ENCODE results near the gene TMEM60. TPM values are rescaled to one million over a fixed set of nuclear protein-coding genes. Genes with fewer than 3 reads are reported as not detected.
A peak's percentile ranks its signal among the peaks of the same experiment; 100 is the strongest.

The TMEM60 gene
- total and polyA plus RNA-seq, 2 of the 13 experiments (the other 11 are each of a cell fraction or from before 2014, with no cell fraction given), result 25.6 to 27.7 TPM

GRCh38 chr7:77798394-77799077 lies at the start of gene TMEM60, which contains the start of gene PHTF2 (continued):
- TF ChIP-seq PAXIP1 (CRISPR knock-in tag; conservative IDR thresholded peaks at IDR 0.05) (peak; percentile 31), DMAP1 (CRISPR knock-in tag; IDR thresholded peaks at IDR 0.05) (peak; percentile 83), LCORL (IDR thresholded peaks at IDR 0.05) (no peak), LCORL (CRISPR knock-in tag; IDR thresholded peaks at IDR 0.05) (no peak; the same call in 1 of the 2 replicates), WIZ (CRISPR knock-in tag; IDR thresholded peaks at IDR 0.05) (no peak), EZH2 (conservative IDR thresholded peaks at IDR 0.05; ENCODE audit: low read depth, low read length) (no peak), NAIF1 (CRISPR knock-in tag; IDR thresholded peaks at IDR 0.05; ENCODE audit: borderline replicate concordance) (peak; percentile 28; the same call in 1 of the 2 replicates), ZNF337 (CRISPR knock-in tag; IDR thresholded peaks at IDR 0.05; ENCODE audit: borderline replicate concordance, low read depth) (no peak; the same call in 1 of the 2 replicates), ZNF24 (IDR thresholded peaks at IDR 0.05) (no peak), MXD4 (CRISPR knock-in tag; IDR thresholded peaks at IDR 0.05) (no peak), ZNF879 (CRISPR knock-in tag; IDR thresholded peaks at IDR 0.05) (0 out of 2 replicates have a peak, but pooled peaks have one; percentile 35), ZNF850 (CRISPR knock-in tag; conservative IDR thresholded peaks at IDR 0.05) (no peak), ZNF746 (CRISPR knock-in tag; IDR thresholded peaks at IDR 0.05) (peak; percentile 59; the same call in 1 of the 2 replicates), YEATS2 (CRISPR knock-in tag; IDR thresholded peaks at IDR 0.05; ENCODE audit: borderline replicate concordance) (peak; percentile 44; the same call in 1 of the 2 replicates), ZNF282 (IDR thresholded peaks at IDR 0.05; ENCODE audit: partially characterized antibody) (no peak), CCDC6 (CRISPR knock-in tag; IDR thresholded peaks at IDR 0.05) (peak; percentile 65; the same call in 1 of the 2 replicates), EEA1 (CRISPR knock-in tag; IDR thresholded peaks at IDR 0.05; ENCODE audit: borderline replicate concordance) (no peak), ZNF451 (CRISPR knock-in tag; IDR thresholded peaks at IDR 0.05) (peak; percentile 59; the same call in 1 of the 2 replicates), ZNF335 (CRISPR knock-in tag; IDR thresholded peaks at IDR 0.05) (0 out of 2 replicates have a peak, but pooled peaks have one; percentile 51)
- TF ChIP-seq, protein P1, sequence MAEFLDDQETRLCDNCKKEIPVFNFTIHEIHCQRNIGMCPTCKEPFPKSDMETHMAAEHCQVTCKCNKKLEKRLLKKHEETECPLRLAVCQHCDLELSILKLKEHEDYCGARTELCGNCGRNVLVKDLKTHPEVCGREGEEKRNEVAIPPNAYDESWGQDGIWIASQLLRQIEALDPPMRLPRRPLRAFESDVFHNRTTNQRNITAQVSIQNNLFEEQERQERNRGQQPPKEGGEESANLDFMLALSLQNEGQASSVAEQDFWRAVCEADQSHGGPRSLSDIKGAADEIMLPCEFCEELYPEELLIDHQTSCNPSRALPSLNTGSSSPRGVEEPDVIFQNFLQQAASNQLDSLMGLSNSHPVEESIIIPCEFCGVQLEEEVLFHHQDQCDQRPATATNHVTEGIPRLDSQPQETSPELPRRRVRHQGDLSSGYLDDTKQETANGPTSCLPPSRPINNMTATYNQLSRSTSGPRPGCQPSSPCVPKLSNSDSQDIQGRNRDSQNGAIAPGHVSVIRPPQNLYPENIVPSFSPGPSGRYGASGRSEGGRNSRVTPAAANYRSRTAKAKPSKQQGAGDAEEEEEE (CRISPR knock-in tag; IDR thresholded peaks at IDR 0.05; ENCODE audit: borderline replicate concordance), result no peak
- TF ChIP-seq, protein P2, sequence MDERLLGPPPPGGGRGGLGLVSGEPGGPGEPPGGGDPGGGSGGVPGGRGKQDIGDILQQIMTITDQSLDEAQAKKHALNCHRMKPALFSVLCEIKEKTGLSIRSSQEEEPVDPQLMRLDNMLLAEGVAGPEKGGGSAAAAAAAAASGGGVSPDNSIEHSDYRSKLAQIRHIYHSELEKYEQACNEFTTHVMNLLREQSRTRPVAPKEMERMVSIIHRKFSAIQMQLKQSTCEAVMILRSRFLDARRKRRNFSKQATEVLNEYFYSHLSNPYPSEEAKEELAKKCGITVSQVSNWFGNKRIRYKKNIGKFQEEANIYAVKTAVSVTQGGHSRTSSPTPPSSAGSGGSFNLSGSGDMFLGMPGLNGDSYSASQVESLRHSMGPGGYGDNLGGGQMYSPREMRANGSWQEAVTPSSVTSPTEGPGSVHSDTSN (CRISPR knock-in tag; IDR thresholded peaks at IDR 0.05), result peak; percentile 97
- TF ChIP-seq, protein P3, sequence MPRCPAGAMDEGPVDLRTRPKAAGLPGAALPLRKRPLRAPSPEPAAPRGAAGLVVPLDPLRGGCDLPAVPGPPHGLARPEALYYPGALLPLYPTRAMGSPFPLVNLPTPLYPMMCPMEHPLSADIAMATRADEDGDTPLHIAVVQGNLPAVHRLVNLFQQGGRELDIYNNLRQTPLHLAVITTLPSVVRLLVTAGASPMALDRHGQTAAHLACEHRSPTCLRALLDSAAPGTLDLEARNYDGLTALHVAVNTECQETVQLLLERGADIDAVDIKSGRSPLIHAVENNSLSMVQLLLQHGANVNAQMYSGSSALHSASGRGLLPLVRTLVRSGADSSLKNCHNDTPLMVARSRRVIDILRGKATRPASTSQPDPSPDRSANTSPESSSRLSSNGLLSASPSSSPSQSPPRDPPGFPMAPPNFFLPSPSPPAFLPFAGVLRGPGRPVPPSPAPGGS (CRISPR knock-in tag; IDR thresholded peaks at IDR 0.05), result peak; percentile 34; the same call in 1 of the 2 replicates
- TF ChIP-seq, protein P4, sequence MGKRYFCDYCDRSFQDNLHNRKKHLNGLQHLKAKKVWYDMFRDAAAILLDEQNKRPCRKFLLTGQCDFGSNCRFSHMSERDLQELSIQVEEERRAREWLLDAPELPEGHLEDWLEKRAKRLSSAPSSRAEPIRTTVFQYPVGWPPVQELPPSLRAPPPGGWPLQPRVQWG (CRISPR knock-in tag; IDR thresholded peaks at IDR 0.05; ENCODE audit: borderline replicate concordance, low read depth), result no peak

Measured in HepG2 (cell line).